K562 (cell line): Measurements from ENCODE around the gene CRKL. TPM values are rescaled to one million over a fixed set of nuclear protein-coding genes. Genes with fewer than 3 reads are reported as not detected.

Source experiments
- C11orf30 ChIP-seq: fragments of 450-650 bp; IDR thresholded peaks from 2 replicates; pipeline ENCODE4 v1.6.1; 2016; ENCODE audit warnings: low read depth, mild to moderate bottlenecking
- CBFA2T3 ChIP-seq: fragments of 450-650 bp; IDR thresholded peaks from 2 replicates; pipeline ENCODE4 v1.6.1; 2017
- GABPB2 ChIP-seq: fragments of 250-450 bp; sonication (Bioruptor Pico); conservative IDR thresholded peaks from 2 replicates; pipeline ENCODE4 v1.5.1; 2021; ENCODE audit warnings: mild to moderate bottlenecking
- GATA2 ChIP-seq: sonication (generic); formaldehyde crosslinking; IDR thresholded peaks from 2 replicates; pipeline ENCODE4 v1.4.0; 2020; ENCODE audit warnings: mild to moderate bottlenecking, missing genetic modification reagents
- HEY1 ChIP-seq: fragments of 250-450 bp; sonication (Bioruptor Pico); IDR thresholded peaks from 2 replicates; pipeline ENCODE4 v1.5.0; 2020; ENCODE audit warnings: mild to moderate bottlenecking, moderate library complexity, borderline replicate concordance
- HNRNPH1 ChIP-seq: fragments of 200-400 bp; formaldehyde crosslinking; optimal IDR thresholded peaks from 2 replicates; pipeline ENCODE3; 2017; ENCODE audit warnings: low read depth, mild to moderate bottlenecking, low read length, moderate library complexity
- MAFF ChIP-seq: IDR thresholded peaks from 2 replicates; pipeline ENCODE4 v1.6.1; 2012; ENCODE audit warnings: low read length, improper control_type of control experiment
- MAZ ChIP-seq, 2 experiments: fragments of 450-650 bp in 1 of 2; sonication (generic) in 1 of 2; formaldehyde crosslinking; IDR thresholded peaks in 1 of 2; conservative IDR thresholded peaks in 1 of 2; 2 replicates each; pipeline versions ENCODE4 v1.4.0 to v1.5.0; 2020; ENCODE audit warnings: mild to moderate bottlenecking in 1 of 2, missing genetic modification reagents in 1 of 2
- NRF1 ChIP-seq, 2 experiments: fragments of 450-650 bp; IDR thresholded peaks in 1 of 2; conservative IDR thresholded peaks in 1 of 2; 2 replicates each; pipeline ENCODE4 v1.6.1; 2014; ENCODE audit warnings: mild to moderate bottlenecking in 2 of 2
- POLR2G ChIP-seq: fragments of 200-400 bp; formaldehyde crosslinking; IDR thresholded peaks from 2 replicates; pipeline ENCODE4 v1.6.1; 2017; ENCODE audit warnings: low read depth, mild to moderate bottlenecking, antibody characterized with exemption, low read length, moderate library complexity
- RBM39 ChIP-seq: fragments of 200-400 bp; formaldehyde crosslinking; optimal IDR thresholded peaks from 2 replicates; pipeline ENCODE3; 2018; ENCODE audit warnings: low read depth, low read length
- TAF1 ChIP-seq: IDR thresholded peaks from 2 replicates; pipeline ENCODE4 v1.6.1; 2011; ENCODE audit warnings: mild to moderate bottlenecking, low read length, moderate library complexity; ENCODE audit not compliant: insufficient read depth, control insufficient read depth, severe bottlenecking; ENCODE audit errors: extremely low read depth
- ZKSCAN1 ChIP-seq: fragments of 150-350 bp; IDR thresholded peaks from 2 replicates; pipeline ENCODE4 v1.6.1; 2016; ENCODE audit warnings: low read depth, low read length
- ZNF140 ChIP-seq: fragments of 250-450 bp; sonication (Bioruptor Pico); IDR thresholded peaks from 2 replicates; pipeline ENCODE4 v1.8.0; 2021; ENCODE audit warnings: moderate library complexity, mild to moderate bottlenecking, inconsistent platforms
- ZNF583 ChIP-seq: fragments of 250-450 bp; sonication (Bioruptor Pico); IDR thresholded peaks from 2 replicates; pipeline ENCODE4 v1.4.0; 2020
- polyA plus RNA-seq, 8 experiments: library from polyadenylated mRNA; depleted of rRNA in 4 of 8; stranded (reverse) in 5 of 8; unstranded in 3 of 8; fragments of >200 nt; fragmentation: Nextera tagmentation in 2 of 8; fragmentation: Illumina TruSeq in 1 of 8; extraction: Ambion mirVana in 2 of 8; extraction: Trizol in 1 of 8; gene quantifications; 2 replicates each; pipeline versions ENCODE4 v1.2.1 to v1.2.3, GENCODE V29; 2011 to 2014; ENCODE audit warnings: inconsistent platforms in 1 of 8, missing spikeins in 1 of 8
- total RNA-seq, 7 experiments: library from RNA; depleted of rRNA in 6 of 7; stranded (reverse); fragments of >200 nt in 6 of 7; fragmentation: Illumina TruSeq in 2 of 7; extraction: Trizol in 2 of 7; gene quantifications; 2 replicates each; pipeline versions ENCODE4 v1.2.1 to v1.2.3, GENCODE V29; 2011 to 2021; ENCODE audit warnings: low replicate concordance in 1 of 7
- TF ChIP-seq, protein P1 (sequence below): sonication (generic); formaldehyde crosslinking; IDR thresholded peaks from 2 replicates; pipeline ENCODE4 v1.8.0; 2022; ENCODE audit warnings: mild to moderate bottlenecking, missing genetic modification reagents
- TF ChIP-seq, protein P2 (sequence below): fragments of 450-650 bp; formaldehyde crosslinking; IDR thresholded peaks from 2 replicates; pipeline ENCODE4 v1.4.0; 2022; ENCODE audit warnings: missing genetic modification characterization
- TF ChIP-seq, protein P3 (sequence below): fragments of 250-450 bp; sonication (Bioruptor Pico); IDR thresholded peaks from 2 replicates; pipeline ENCODE4 v1.9.0; 2021; ENCODE audit warnings: mild to moderate bottlenecking
- TF ChIP-seq, protein P4 (sequence below): sonication (generic); formaldehyde crosslinking; IDR thresholded peaks from 2 replicates; pipeline ENCODE4 v1.8.0; 2023; ENCODE audit warnings: mild to moderate bottlenecking, missing genetic modification reagents
- TF ChIP-seq, protein P5 (sequence below): fragments of 250-450 bp; sonication (Bioruptor Pico); IDR thresholded peaks from 2 replicates; pipeline ENCODE4 v1.4.0; 2020; ENCODE audit warnings: mild to moderate bottlenecking, moderate library complexity
- TF ChIP-seq, protein P6 (sequence below): fragments of 450-650 bp; IDR thresholded peaks from 2 replicates; pipeline ENCODE4 v1.7.0; 2016; ENCODE audit warnings: borderline replicate concordance

Gene CRKL
- total and polyA plus RNA-seq, 9 of the 15 experiments (the other 6 are each of a cell fraction or from before 2014, with no cell fraction given), result 100 to 263 (median 124) TPM

DNA sequence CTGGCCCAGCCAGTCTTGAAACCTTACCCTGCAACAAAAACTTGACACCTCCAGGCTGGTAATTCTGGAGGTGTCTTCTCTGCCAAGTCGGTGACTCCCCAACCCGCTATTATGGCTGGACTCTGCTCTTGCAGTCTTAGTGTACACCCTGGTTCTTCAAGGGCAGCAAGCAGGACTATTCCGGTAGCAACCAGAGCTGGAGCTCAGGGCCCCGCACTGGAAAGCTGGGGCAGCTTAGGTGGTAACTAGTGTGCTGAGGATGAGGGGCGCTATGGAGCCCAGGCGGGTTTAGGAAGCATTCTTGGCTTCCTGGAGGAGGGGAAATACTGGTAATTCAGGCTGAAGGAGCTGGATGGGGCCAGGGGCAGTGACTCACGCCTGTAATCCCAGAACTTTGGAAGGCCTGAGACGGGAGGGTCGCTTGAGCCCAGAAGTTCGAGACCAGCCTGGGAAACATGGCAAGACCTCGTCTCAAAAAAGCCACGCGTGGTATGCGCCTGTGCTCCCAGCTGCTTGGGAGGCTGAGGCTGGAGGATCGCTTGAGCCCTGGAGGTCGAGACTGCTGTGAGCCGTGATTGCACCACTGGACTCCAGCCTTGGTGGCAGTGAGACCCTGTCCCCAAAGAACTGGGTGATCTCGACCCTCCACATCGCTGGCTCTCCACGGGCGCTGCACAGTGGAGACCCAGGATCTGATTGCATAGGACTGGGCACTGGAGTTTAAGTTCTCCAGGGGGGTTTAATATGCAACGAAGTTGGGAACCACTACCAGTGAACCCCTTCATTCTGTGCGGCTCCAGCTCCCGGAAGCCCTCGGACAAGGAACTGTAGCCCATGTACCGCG, 39.3 kb downstream of the CRKL start (continued):
- TF ChIP-seq MAFF (no peak), TAF1 (no peak), MAZ (CRISPR knock-in tag; conservative IDR thresholded peaks at IDR 0.05 in 1 of 2, IDR thresholded peaks at IDR 0.05 in 1 of 2) (no peak), CBFA2T3 (no peak), ZNF140 (CRISPR knock-in tag) (no peak), GATA2 (no peak), ZNF583 (CRISPR knock-in tag) (no peak), NRF1 (conservative IDR thresholded peaks at IDR 0.05 in 1 of 2, IDR thresholded peaks at IDR 0.05 in 1 of 2) (no peak), GABPB2 (CRISPR knock-in tag) (no peak), RBM39 (no peak), POLR2G (peak; percentile 60), ZKSCAN1 (no peak), HNRNPH1 (no peak), C11orf30 (no peak), HEY1 (no peak)
- TF ChIP-seq, protein P1, sequence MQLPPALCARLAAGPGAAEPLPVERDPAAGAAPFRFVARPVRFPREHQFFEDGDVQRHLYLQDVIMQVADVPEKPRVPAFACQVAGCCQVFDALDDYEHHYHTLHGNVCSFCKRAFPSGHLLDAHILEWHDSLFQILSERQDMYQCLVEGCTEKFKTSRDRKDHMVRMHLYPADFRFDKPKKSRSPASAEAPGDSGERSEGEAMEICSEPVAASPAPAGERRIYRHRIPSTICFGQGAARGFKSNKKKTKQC (CRISPR knock-in tag), result 0 out of 2 replicates have a peak, but pooled peaks have one; percentile 47
- TF ChIP-seq, protein P2, sequence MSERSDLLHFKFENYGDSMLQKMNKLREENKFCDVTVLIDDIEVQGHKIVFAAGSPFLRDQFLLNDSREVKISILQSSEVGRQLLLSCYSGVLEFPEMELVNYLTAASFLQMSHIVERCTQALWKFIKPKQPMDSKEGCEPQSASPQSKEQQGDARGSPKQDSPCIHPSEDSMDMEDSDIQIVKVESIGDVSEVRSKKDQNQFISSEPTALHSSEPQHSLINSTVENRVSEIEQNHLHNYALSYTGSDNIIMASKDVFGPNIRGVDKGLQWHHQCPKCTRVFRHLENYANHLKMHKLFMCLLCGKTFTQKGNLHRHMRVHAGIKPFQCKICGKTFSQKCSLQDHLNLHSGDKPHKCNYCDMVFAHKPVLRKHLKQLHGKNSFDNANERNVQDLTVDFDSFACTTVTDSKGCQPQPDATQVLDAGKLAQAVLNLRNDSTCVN (CRISPR knock-in tag), result no peak
- TF ChIP-seq, protein P3, sequence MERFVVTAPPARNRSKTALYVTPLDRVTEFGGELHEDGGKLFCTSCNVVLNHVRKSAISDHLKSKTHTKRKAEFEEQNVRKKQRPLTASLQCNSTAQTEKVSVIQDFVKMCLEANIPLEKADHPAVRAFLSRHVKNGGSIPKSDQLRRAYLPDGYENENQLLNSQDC (CRISPR knock-in tag), result peak; percentile 28
- TF ChIP-seq, protein P4, sequence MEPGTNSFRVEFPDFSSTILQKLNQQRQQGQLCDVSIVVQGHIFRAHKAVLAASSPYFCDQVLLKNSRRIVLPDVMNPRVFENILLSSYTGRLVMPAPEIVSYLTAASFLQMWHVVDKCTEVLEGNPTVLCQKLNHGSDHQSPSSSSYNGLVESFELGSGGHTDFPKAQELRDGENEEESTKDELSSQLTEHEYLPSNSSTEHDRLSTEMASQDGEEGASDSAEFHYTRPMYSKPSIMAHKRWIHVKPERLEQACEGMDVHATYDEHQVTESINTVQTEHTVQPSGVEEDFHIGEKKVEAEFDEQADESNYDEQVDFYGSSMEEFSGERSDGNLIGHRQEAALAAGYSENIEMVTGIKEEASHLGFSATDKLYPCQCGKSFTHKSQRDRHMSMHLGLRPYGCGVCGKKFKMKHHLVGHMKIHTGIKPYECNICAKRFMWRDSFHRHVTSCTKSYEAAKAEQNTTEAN (CRISPR knock-in tag), result no peak
- TF ChIP-seq, protein P5, sequence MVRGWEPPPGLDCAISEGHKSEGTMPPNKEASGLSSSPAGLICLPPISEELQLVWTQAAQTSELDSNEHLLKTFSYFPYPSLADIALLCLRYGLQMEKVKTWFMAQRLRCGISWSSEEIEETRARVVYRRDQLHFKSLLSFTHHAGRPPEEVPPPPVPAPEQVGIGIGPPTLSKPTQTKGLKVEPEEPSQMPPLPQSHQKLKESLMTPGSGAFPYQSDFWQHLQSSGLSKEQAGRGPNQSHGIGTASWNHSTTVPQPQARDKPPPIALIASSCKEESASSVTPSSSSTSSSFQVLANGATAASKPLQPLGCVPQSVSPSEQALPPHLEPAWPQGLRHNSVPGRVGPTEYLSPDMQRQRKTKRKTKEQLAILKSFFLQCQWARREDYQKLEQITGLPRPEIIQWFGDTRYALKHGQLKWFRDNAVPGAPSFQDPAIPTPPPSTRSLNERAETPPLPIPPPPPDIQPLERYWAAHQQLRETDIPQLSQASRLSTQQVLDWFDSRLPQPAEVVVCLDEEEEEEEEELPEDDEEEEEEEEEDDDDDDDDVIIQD (CRISPR knock-in tag), result no peak
- TF ChIP-seq, protein P6, sequence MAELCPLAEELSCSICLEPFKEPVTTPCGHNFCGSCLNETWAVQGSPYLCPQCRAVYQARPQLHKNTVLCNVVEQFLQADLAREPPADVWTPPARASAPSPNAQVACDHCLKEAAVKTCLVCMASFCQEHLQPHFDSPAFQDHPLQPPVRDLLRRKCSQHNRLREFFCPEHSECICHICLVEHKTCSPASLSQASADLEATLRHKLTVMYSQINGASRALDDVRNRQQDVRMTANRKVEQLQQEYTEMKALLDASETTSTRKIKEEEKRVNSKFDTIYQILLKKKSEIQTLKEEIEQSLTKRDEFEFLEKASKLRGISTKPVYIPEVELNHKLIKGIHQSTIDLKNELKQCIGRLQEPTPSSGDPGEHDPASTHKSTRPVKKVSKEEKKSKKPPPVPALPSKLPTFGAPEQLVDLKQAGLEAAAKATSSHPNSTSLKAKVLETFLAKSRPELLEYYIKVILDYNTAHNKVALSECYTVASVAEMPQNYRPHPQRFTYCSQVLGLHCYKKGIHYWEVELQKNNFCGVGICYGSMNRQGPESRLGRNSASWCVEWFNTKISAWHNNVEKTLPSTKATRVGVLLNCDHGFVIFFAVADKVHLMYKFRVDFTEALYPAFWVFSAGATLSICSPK, result no peak
